ENCODE measurements around the gene PCED1A.

The PCED1A gene

GRCh38 chr20:2794202-2794748 is 46.2 kb downstream of the PCED1A start:
- TF ChIP-seq, protein P1, sequence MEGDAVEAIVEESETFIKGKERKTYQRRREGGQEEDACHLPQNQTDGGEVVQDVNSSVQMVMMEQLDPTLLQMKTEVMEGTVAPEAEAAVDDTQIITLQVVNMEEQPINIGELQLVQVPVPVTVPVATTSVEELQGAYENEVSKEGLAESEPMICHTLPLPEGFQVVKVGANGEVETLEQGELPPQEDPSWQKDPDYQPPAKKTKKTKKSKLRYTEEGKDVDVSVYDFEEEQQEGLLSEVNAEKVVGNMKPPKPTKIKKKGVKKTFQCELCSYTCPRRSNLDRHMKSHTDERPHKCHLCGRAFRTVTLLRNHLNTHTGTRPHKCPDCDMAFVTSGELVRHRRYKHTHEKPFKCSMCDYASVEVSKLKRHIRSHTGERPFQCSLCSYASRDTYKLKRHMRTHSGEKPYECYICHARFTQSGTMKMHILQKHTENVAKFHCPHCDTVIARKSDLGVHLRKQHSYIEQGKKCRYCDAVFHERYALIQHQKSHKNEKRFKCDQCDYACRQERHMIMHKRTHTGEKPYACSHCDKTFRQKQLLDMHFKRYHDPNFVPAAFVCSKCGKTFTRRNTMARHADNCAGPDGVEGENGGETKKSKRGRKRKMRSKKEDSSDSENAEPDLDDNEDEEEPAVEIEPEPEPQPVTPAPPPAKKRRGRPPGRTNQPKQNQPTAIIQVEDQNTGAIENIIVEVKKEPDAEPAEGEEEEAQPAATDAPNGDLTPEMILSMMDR (IDR thresholded peaks at IDR 0.05; ENCODE audit: low read depth, low read length) = no peak
- TF ChIP-seq POLR2A (IDR thresholded peaks at IDR 0.05; ENCODE audit: extremely low read depth, insufficient read length) (no peak), MYC (IDR thresholded peaks at IDR 0.05; ENCODE audit: low read depth, low read length) (no peak), MAX (IDR thresholded peaks at IDR 0.05; ENCODE audit: low read depth, low read length) (no peak)
- no peak overlapping the region for H3K4me3 ChIP-seq (ENCODE audit: low read depth, low read length)
- no peak for DNase-seq (ENCODE audit: low read depth)

GRCh38 chr20:2793471-2793870 is 47.0 kb downstream of the PCED1A start:
- TF ChIP-seq MYC (IDR thresholded peaks at IDR 0.05; ENCODE audit: low read depth, low read length) (no peak), MAX (IDR thresholded peaks at IDR 0.05; ENCODE audit: low read depth, low read length) (no peak), POLR2A (IDR thresholded peaks at IDR 0.05; ENCODE audit: extremely low read depth, insufficient read length) (no peak)
- TF ChIP-seq, protein P1 (IDR thresholded peaks at IDR 0.05; ENCODE audit: low read depth, low read length) = no peak
- DNase-seq (ENCODE audit: low read depth) = no peak
- no peak overlapping the region for H3K4me3 ChIP-seq (ENCODE audit: low read depth, low read length)

Data from NB4 (cell line).